AG09319 (cell line): ENCODE results near the gene RBM28.

Experiments
- DNase-seq: peaks from one replicate; pipeline ENCODE4 v3.0.0-alpha.2; 2010; ENCODE audit warnings: low read depth; ENCODE audit errors: extremely low read depth
- CTCF ChIP-seq: IDR thresholded peaks from 2 replicates; pipeline ENCODE4 v1.5.1; 2011; ENCODE audit warnings: low read depth, mild to moderate bottlenecking, inconsistent platforms, low read length, moderate library complexity

The RBM28 gene

GRCh38 chr7:128360359-128360678 lies 16.6 kb upstream of the RBM28 start:
- TF ChIP-seq CTCF, result no peak
- DNase-seq, result no peak

DNA sequence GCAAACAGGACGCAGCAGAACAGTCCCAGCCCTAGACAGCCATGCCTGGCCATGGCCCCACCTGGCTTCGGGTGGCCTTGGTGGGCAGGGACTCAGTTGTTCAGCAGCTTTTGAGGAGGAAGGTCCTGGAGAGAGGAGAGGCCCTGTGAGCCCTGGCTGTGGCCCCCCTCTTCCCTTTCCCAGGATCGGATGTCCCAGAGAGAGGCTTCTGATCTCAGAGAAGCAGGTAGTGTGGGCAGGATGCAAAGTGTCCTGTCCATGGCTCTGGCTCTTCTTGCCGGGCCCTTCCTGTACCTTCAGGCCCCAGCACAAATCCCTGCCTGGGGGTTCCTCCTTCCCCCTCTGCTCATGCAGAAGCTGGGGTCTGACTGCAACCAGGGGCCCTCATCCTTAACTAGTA lies 16.2 kb upstream of the RBM28 start:
- TF ChIP-seq CTCF, result no peak
- no peak for DNase-seq

- TF ChIP-seq CTCF, result no peak
These were observed 15.6 kb upstream of the RBM28 start for GRCh38 chr7:128359336-128359735.

DNA sequence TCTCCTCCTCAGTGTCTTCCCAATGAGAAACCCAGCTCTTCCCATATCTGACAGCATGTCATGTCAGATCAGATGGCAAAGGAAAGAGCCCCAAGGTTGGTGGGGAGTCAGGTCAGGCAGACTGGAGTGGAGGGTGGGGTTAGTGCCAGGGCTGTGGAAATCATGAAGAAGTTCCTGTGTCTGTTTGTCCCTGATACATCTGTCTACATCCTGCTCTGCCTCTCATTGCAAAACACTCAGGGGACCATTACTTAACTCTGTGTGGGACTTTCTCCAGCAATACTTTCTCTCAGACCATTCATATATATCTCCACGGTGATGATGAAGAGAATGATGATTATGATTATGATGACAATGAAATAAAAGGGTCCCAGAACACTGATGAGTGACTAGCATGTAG lies 14.5 kb upstream of the RBM28 start:
- TF ChIP-seq CTCF, result no peak
- no peak for DNase-seq

More at GRCh38 chr7:128359336-128359735, 15.6 kb upstream of the RBM28 start:
- no peak for DNase-seq

- DNase-seq, result no peak
- no peak for TF ChIP-seq CTCF
These were observed 13.5 kb upstream of the RBM28 start for GRCh38 chr7:128357217-128357613.

DNA sequence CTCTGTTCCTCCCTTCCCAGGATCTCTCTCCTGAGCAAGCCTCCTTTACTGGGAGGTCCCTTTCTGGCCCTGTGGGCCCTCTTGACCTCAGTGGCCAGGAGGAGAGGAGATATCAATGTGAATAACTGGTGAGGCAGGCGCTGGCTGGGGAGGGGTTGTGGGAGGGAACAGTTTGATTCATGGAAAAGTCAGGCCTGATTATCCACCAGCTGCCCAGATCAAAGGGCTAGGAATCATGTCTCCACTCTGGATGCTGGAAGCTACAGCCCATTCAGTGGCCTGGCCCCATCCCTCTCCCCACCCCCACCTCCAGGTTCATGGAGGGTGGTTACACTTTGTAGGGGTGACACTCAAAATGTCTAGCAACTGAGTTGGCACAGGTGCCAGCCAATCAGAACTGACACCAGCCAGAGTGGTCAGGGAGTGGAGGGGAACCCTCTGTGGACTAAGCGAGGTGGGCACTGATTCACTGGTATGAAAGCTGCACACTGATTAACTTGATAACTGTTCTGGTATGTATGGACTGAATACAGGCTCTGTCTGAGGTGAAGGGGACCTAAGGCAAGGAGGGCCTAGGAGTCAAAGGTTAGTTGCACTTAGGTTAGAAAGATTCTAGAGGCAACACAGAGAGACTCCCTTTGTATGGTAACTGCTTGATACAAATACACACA lies 13.0 kb upstream of the RBM28 start:
- no peak for DNase-seq
- no peak for TF ChIP-seq CTCF

GRCh38 chr7:128353610-128354009 lies 9.9 kb upstream of the RBM28 start:
- no peak for TF ChIP-seq CTCF
- DNase-seq, result no peak
